GM19324 (cell line): ENCODE data around the gene RNF128.
"Not testable (repeated sequence)": the region's sequence is repeated elsewhere in the genome, so short reads cannot be mapped to it uniquely, and the experiment has no call there.

Experiments used
- ATAC-seq: cut with Tn5 transposase; IDR thresholded peaks from one replicate; pipeline ENCODE4 v1.9.1; 2021; ENCODE audit warnings: mild to moderate bottlenecking, moderate library complexity; ENCODE audit not compliant: unreplicated experiment, low FRiP score

Gene RNF128

GRCh38 chrX:106742805-106743204 lies 16.3 kb downstream of the RNF128 start:
- no peak for ATAC-seq

GRCh38 chrX:106748377-106748776 lies 21.9 kb downstream of the RNF128 start:
- no peak for ATAC-seq

DNA sequence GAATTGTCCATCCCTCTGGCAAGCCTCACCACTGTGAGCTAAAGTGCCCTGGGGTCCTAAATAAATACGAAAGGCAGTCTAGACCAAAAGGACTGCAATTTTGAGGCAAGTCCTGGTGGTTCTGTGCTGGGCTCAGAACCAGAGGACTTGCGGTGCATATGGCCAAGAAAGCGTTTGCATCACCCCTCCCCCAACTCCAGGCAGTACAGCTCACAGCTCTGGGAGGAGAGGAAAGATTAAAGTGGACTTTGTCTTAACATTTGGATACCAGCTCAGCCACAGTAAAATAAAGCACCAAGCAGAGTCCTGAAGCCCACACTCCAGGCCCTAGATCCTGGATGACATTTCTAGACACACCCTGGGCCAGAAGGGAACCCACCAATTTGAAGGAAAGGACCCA lies 24.9 kb downstream of the RNF128 start:
- no peak for ATAC-seq

DNA sequence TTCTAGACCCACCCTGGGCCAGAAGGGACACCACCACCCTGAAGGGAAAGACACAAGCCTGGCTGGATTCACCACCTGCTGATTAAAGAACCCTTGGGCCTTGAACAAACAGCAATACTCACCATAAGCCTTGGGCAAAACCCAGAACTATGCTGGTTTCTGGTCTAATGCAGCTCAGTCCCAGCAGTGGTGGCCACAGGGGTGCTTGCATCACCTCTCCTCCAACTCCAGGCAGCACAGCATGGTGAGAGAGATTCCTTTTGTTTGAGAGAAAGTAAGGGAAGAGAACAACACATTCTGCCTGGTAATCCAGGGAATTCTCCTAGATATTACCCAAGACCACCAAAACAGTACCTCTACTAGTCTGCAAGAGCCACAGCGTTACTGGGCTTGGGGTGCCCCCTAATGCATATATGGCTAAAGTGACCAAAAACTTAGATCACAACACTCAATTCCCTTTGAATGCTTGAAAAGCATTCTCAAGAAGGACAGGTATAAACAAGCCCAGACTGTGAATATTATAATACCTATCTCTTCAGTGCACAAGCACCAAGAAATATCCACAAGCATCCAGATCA lies 25.7 kb downstream of the RNF128 start:
- ATAC-seq: no peak

DNA sequence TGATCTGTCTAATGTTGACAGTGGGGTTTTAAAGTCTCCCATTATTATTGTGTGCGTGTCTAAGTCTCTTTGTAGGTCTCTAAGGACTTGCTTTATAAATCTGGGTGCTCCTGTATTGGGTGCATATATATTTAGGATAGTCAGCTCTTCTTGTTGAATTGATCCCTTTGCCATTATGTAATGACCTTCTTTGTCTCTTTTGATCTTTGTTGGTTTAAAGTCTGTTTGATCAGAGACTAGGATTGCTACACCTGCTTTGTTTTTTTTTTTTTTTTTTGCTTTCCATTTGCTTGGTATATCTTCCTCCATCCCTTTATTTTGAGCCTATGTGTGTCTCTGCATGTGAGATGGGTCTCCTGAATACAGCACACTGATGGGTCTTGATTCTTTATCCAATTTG lies 42.8 kb downstream of the RNF128 start:
- not testable (repeated sequence) for ATAC-seq

GRCh38 chrX:106774981-106775380 lies 48.5 kb downstream of the RNF128 start:
- ATAC-seq: no peak

DNA sequence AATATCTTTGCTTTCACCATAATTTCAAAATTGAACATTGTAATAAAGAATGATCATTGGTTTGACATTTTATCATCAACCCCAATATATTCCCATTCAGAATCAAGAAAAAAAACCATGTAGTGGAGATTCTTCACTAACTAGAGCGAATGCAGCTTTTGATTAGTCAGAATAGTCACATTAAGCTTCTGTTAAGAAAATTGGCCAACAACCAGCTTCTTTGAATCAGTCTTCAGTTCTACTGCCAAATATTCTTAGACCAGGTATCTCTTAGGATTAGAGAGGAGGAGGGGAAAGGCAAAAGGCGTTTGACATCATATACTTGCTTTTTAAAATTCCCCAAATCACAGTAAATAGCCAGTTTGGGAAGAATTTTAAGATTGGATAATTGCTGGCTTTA lies 53.8 kb downstream of the RNF128 start:
- no peak for ATAC-seq

- no peak for ATAC-seq
Observed at GRCh38 chrX:106780664-106781377, 54.3 kb downstream of the RNF128 start.

GRCh38 chrX:106783716-106784115 lies 57.2 kb downstream of the RNF128 start:
- no peak for ATAC-seq

DNA sequence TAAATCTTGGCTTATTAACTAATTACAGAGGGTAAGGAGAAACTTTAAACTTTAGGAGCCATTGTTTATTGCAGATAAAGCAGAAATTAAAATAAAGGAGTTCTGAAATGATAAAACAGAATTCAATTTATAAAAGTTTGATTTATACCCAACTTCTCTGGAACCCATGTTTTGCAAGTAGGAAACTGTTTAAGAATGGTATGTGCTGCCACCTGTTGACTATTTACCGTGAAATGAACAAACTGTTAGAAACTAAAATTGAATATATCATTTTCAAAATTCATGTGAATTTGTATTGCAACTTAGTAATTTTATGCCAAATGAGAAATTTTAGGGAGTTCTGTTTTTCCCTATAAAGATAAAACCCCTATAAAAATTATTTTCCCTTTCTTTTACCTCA lies 65.0 kb downstream of the RNF128 start:
- no peak for ATAC-seq

- no peak for ATAC-seq
Observed at GRCh38 chrX:106802063-106802387, 75.5 kb downstream of the RNF128 start.

GRCh38 chrX:106802388-106803275 lies 76.1 kb downstream of the RNF128 start, which contains the start of gene TBC1D8B:
Gene TBC1D8B, plus strand, starts transcription at chrX:106802673. Its CDS starts 181 bp downstream, at chrX:106802854.
- peak; percentile 96 for ATAC-seq

- no peak for ATAC-seq
Observed at GRCh38 chrX:106811131-106811910, 84.8 kb downstream of the RNF128 start.

GRCh38 chrX:106812930-106813329 lies 86.4 kb downstream of the RNF128 start:
- ATAC-seq: not testable (repeated sequence)

GRCh38 chrX:106814093-106814492 lies 87.6 kb downstream of the RNF128 start:
- ATAC-seq: not testable (repeated sequence)
